Activated CD4-positive, alpha-beta T cell treated with anti-CD3 and anti-CD28 coated beads for 48 hours (primary cell): ENCODE results near the gene PGS1.
A peak's percentile ranks its signal among the peaks of the same experiment; 100 is the strongest.
"Not testable (repeated sequence)": the region's sequence is repeated elsewhere in the genome, so short reads cannot be mapped to it uniquely, and the experiment has no call there.

Experiments
- DNase-seq: peaks from one replicate; pipeline ENCODE4 v3.0.0-alpha.2; 2020

PGS1 gene

DNA sequence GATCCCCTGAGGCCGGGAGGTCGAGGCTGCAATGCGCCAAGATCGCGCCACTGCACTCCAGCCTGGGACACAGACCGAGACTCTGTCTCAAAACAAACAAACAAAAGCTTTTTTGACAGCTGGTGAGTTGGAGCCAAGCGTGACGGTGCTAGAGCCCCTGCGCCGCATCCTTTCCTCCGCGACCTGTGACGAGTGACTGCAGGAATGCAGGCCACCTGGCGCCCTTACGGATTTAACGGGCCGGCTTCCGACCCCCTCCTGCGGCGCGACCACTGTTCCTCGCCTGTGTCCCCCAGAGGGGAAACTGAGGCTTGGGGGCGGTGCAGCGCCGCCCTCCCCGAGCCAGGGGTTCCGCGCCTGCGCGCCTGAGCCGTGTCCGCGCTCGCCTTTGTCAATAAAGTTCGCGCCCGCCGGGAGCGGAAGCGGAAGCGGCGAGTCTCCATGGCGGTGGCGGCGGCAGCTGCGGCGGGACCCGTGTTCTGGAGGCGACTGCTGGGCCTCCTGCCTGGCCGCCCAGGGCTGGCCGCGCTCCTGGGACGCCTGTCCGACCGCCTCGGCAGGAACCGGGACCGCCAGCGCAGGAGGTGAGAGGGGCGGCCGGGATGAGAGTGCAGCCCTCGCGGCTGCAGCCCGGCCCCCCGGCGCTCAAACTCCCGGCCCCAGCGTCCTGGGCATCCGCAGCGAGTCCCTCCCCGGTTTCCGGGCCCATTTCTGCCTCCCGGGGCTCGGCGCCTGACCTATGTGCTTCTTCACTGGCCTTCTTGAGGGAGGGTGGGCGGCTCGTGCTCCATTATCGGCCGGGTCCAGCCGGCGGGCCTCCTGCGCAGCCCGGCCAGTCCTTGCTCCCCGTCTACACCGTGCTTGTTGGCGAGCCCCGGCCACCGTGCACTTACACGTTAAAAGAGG lies at the start of gene PGS1:
Gene PGS1, plus strand, starts transcription at position 425 of the 906 bp plus-strand sequence. Its CDS starts 17 bp downstream, at position 442.
- peak; percentile 88 for DNase-seq

- peak; percentile 31 for DNase-seq
Observed at GRCh38 chr17:78329263-78330059, 49.0 kb upstream of the PGS1 start.

GRCh38 chr17:78330570-78331224 lies 47.8 kb upstream of the PGS1 start:
- DNase-seq: no peak

GRCh38 chr17:78331355-78331754 lies 47.1 kb upstream of the PGS1 start:
- DNase-seq: not testable (repeated sequence)

DNA sequence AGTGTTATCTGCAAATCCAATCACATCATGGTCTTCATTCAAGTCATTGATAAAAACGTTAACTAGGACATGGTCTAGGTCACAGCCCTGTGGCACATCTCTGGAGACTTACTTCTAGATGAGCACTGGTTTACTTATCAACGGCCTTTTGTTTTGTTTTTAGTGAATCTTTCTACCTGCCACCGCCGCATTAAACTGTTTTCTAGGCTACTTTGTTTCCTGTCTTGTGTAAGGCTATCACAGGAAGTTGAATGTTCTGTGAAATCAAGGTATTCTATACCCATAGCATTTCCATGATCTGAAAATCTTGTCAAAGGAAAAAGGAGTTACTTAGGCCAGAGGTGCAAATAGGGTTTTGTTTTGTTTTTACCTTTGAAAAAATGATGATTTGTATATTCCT lies 45.5 kb upstream of the PGS1 start:
- no peak for DNase-seq

- DNase-seq: no peak
Observed at GRCh38 chr17:78335209-78335608, 43.2 kb upstream of the PGS1 start.

- DNase-seq: no peak
Observed at GRCh38 chr17:78337244-78338109, 41.0 kb upstream of the PGS1 start.

DNA sequence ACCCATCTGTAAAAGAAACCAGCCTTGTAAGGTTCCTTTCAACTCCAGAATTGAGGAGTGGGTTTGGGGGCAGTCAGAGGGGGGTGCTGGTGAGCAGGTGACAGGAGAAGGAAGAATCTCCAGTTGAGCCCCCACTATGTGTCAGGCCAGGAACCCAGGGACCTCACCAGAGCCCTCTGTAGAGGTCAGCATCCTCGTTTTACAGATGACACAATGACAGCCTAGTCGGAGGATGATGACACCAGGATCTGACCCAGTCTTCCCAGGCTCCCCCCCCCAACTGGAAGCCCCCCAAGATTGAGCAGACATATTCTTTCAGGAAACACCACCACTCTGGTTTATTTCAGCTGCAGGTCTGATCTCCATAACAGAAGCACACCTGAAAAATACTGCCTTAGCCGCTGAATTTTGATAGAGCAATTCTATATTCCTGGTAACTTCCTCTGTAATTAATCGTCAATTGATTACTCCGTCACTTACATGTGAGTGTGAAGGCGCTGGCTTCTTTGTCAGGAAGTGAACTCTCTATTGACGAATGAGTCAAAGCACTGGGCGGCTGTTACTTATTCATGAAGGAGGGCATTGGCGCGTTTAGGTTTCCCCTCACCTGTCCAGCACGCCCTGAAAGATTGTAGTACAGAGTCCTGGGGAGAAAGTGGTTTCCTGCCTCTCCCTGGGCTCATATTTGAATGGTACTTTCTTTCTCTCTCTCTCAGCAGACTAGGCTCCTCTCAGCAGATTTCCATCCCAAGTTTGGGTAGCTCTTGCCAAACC lies 39.8 kb upstream of the PGS1 start:
- no peak for DNase-seq

GRCh38 chr17:78340183-78340955 lies 38.1 kb upstream of the PGS1 start:
- no peak for DNase-seq

DNA sequence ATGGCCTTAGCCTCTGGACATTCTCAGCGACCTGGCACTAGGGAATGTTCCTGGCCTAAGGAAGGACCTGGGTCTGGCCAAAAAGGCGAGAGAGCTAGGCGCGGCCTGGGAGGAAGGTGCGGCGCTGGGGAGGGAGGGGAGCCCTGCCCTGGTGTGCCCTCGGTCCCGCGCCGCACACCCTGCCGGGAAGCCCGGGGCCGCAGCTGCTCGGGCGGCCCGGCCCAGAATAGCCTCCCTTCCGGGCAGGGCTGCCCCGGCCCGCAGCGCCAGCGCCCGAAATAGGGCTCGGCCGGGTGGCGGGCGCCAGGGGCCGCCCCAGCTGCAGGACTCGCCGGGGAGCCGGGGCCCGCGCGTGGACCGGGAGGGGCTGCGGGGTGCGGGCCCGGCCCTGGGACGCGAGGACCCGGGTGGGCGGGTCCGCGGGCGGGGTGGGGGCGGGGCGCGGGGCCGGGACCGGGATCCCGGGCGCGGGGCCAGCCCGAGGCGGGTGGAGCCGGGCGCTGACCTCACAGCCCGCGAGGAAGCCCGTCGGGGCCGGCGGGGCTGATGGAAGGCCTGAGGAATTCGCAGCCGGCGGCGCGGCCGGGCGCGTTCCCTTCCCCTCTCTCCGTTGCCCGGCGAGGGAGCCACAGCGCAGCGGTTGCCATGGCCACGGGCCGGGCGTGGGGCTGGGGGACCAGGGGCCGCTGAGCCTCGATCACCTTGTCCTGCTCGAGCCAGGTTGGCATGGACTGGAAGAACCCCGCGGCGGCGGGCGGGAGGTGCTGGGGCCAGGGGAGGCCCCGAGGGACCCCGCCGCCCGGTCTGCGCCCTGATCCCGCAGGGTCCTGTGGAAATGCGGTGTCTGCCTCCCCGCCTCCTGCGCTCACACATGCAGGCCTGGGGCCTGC lies 36.6 kb upstream of the PGS1 start:
- DNase-seq: no peak

- DNase-seq: no peak
Observed at GRCh38 chr17:78342449-78343186, 35.8 kb upstream of the PGS1 start.

- DNase-seq: no peak
Observed at GRCh38 chr17:78343187-78343542, 35.3 kb upstream of the PGS1 start.

DNA sequence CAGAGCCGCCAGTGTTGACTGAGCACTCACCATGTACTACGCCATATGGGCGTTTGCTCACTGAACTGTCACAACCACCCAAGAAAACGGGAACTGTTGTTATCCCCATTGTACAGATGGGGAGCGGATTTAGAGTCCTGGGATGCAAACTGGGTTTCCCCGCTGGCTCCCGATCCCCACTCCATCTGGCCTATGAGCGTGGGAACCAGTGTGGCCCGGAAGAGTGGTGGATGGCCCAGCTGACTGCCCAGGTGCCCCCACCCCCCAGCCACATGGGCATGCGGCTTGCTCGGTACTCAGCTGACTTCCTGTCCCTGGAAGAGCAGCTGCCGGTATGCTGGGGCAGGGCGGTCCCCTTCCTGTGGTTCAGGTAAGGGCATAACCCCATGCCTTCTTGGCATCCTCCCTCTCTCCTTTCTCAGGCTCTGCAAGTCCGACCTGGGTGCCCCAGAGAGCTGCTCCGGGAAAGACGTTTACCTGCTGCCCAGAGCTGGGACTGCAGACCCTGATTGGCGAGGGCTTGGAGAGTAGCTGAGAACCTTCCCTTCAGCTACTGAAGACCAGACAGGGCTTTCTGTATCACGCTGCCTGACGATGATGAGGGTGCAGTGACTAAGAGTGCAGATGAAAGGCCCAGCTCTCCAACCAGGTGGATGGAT lies 34.8 kb upstream of the PGS1 start:
- DNase-seq: peak; percentile 79

GRCh38 chr17:78344666-78345065 lies 33.8 kb upstream of the PGS1 start:
- DNase-seq: no peak

GRCh38 chr17:78345172-78345571 lies 33.3 kb upstream of the PGS1 start:
- DNase-seq: no peak

- DNase-seq: no peak
Observed at GRCh38 chr17:78345791-78346494, 32.5 kb upstream of the PGS1 start.

DNA sequence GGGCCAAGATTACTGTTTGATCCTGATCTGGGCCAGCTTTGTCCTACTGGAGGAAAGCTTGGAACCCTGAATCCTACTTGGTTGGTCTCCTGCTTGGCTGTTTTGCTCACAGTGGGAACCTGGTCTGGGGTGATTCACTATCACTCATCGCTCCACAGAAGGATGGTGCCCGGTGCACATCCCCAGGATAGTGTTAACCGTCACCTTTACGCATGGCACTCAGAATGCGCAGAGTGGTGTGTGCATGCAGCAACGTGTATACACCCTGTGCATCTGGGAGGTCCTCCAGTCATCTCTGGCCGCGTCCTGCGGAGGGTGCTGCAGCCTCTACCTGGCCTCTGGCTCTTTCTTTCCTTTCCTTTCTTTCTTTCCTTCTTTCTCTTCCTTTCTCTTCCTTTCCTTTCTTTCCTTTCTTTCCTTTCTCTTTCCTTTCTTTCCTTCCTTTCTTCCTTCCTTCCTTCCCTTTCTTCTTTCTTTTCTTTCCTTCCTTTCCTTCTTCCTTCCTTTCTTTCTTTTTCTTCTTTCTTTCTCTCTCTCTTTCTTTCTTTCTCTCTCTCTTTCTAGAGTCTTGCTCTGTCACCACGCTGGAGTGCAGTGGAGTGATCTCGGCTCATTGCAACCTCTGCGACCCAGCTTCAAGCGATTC lies 31.7 kb upstream of the PGS1 start:
- no peak for DNase-seq
